ENCODE measurements around the gene KANSL1.

Gene KANSL1

GRCh38 chr17:46169913-46170638 lies 23.2 kb downstream of the KANSL1 start:
- in situ Hi-C loops (cut with HindIII; ENCODE audit: low sequenced_read_pairs) = no loop called here

DNA sequence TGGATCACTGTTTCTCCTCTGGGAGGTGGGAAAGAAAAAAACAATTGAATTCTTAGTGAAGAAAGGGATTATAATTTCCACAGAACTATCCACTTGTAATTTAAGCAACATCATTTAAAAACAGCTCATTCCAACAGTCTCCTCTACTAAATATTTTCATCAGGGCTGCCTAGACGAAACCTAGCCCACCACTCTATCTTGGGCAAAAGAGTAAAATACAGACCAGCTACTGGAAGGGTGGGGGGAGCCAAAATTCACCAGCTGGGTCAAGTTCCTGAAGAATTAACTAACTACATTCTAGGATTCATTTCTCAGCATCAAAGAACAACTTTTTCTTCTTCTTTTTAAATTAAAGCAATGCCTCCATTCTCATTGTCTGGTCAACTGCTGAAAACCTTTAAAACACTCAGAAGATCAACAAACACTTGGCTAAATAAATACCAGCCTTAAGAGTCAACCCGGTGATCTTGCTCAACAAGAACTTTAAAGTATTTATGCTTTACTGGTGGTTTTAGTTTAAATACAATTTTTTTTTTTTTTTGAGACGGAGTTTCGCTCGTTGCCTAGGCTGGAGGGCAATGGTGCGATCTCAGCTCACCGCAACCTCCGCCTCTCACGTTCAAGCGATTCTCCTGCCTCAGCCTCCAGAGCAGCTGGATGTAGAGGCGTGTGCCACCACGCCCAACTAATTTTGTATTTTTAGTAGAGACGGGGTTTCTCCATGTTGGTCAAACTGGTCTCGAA lies 25.2 kb downstream of the KANSL1 start:
- in situ Hi-C loops (cut with HindIII; ENCODE audit: low sequenced_read_pairs) = no loop called here

- in situ Hi-C loops (cut with HindIII; ENCODE audit: low sequenced_read_pairs) = no loop called here
Measured at GRCh38 chr17:46167267-46167666, 26.0 kb downstream of the KANSL1 start.

DNA sequence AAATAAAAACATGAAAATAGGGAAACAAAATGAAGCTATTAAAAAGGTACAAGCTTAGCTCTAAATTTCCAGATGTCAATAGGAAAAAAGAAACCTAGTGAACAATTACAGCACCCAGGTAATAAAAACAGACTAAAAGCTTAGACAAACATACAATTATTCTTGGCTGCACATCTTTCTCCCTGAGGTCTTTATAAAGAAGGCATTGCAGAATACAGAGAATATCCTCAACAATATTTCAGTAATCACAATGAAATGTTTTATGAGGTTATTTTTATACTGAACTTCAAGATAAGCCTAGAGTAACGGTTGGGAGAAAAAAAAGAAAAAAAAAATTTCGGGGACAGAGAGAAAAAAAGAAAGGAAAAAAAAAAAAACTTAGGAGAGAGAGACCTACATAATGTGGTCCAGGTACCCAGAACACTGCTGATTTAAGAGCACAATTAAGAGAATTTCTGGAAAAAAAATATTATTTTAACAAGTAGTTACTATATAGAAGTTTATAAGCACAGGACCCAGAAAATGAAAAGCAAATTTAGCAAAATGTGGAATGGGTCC lies 26.5 kb downstream of the KANSL1 start:
- in situ Hi-C loops (cut with HindIII; ENCODE audit: low sequenced_read_pairs) = no loop called here

DNA sequence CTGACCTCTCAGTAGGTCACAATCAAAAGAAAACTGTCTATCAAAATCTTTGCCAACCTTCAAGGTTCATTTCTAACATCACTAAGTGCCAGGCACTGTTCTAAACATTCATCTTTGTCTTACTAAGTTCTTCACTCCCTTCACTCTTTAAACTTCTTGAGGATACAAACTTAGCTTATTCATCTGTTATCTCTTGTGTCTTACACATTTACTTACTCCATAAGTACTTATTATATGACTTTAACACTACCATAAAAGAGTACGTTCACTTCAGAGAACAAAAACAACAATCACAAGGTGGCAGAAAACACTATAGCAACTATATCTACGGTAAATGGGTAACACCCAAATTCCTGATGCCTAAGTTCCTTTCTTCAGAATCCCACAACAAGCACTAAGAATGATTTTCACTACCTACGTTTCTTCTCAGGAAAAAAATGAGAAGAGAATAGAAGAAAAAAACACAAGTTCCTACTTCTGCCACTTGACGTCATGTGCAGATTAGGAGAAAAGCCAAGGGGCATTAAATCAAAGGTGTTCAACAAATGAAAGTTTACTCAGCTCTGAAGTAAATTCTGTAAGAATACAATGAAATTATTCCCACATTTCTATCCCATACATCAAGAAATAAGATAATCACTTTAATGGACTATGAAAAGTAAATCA lies 29.2 kb downstream of the KANSL1 start:
- in situ Hi-C loops (cut with HindIII; ENCODE audit: low sequenced_read_pairs) = no loop called here

DNA sequence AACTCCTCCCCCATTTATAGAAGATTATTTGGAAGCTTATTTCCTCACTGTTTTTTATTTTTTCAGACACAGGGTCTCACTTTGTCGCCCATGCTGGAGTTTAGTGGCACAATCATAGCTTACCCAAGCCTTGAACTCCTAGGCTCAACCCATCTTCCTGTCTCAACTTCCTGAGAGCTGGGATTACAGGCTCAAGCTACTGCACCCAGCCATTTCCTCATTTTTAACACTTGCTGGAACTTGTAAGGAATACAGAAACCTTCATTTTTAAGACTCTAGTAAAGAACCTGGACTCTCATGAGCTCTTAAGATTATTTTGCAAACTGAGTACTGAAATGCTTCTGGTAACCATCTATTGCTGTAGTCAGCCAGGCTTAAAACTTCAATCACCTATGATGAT lies 29.9 kb downstream of the KANSL1 start:
- in situ Hi-C loops (cut with HindIII; ENCODE audit: low sequenced_read_pairs) = no loop called here

- in situ Hi-C loops (cut with HindIII; ENCODE audit: low sequenced_read_pairs) = no loop called here
Measured at GRCh38 chr17:46162866-46163265, 30.4 kb downstream of the KANSL1 start.

- in situ Hi-C loops (cut with HindIII; ENCODE audit: low sequenced_read_pairs) = no loop called here
Measured at GRCh38 chr17:46160169-46160568, 33.1 kb downstream of the KANSL1 start.

DNA sequence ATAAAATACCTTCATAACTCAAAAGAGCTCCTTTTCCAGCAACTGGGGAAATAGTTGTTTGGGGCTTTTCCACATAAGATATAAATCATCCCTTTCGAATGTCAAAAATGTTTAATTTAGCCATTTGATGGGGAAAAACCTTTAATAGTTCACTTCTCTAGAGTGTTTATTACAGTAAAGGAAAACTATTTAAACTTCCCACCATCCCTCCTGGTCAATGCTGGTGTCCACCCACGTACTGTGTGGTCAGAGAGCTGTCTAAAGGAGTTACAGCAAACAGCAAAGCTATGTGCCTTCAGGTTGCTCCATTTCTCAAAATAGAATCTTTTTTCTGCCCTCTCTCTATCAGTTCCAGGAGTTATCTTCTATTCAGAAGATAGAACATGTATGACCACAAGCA lies 33.5 kb downstream of the KANSL1 start:
- in situ Hi-C loops (cut with HindIII; ENCODE audit: low sequenced_read_pairs) = no loop called here

DNA sequence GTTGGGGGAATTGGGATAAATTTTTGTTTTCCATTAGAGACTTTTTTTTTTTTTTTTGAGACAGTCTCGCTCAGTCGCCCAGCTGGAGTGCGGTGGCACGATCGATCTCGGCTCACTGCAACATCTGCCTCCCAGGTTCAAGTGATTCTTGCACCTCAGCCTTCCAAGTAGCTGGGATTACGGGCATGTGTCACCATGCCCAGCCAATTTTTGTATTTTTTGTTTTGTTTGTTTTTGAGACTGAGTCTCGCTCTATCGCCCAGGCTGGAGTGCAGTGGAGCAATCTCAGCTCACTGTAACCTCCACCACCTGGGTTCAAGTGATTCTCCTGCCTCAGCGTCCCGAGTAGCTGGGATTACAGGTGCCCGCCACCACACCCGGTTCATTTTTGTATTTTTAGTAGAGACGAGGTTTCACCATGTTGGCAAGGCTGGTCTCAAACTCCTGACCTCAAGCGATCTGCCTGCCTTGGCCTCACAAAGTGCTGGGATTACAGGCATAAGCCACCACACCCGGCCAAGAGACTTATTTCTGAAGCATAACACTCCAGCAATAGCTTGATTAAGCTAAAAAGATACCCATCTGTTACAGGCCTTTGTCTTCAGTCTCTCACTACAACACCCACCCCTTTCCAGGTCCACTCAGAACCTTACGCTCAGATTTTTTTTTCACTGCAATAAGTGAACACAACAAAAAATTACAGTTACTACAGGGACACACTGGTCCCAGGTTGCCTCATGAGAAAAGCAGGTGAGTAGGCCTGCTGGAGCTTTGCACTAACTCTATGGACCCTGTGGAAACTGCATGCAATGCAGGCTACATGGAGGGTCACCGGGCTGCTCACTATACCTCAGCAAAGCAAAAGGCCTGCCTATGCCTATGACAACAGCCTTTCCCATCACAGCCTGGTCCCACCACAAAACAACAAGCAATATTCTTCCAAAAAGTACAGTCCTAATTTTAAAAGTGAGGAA lies 34.6 kb downstream of the KANSL1 start:
- in situ Hi-C loops (cut with HindIII; ENCODE audit: low sequenced_read_pairs) = no loop called here

DNA sequence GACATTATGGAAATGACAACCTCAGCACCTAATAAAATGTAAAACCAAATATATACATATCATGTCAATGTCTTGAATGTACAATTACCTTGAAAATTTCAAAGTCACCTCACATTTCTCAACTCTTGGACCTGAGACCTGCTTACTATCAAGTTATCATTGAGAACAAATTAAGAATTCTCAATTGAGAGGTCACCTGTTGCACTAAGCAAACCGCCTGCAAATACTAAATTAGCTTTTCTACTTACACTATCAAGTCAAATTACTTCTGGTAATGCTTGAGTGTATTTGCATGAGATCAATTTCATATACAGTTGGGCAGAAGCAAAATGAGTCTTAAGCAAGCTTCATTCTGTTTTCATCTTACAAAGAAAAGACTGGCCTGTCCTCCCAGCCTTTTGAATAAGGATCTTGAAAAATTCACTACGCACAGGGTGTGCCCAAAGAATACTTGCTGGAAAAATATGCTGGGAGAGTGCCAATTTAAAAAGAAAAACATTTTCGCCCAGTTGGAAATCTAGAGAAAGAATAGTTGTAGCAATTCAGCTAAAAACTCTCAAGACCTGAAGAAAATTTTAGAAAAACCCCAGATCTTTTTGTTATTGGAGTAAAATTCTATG lies 35.7 kb downstream of the KANSL1 start:
- in situ Hi-C loops (cut with HindIII; ENCODE audit: low sequenced_read_pairs) = no loop called here

DNA sequence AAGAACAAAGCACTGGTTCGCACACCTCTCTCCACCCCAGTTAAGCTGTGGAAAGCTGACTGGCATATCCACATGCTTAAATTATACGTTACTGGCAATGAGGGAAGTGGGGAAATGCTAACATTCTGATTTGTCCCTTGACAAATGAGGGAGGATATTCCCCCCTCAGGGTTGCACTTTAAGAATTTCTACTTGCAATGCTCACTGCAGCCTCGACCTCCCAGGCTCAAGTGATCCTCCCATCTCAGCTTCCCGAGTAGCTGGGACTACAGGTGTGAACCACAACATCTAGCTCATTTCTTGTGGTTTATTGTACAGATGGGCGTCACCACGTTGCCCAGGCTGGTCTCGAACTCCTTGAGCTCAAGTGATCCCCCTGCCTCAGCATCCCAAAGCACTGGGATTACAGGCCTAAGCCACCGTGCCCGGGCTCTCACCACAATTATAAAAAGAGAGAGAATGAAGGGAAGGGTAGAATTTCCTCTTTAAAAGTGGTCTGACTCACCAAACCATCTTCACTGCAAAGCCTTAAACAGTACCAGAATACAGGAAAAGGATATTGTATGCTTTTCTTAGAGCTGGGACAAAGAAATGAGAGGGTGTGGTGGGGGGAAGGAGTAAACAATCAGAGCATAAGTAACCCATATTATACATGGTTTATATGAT lies 38.9 kb downstream of the KANSL1 start:
- in situ Hi-C loops (cut with HindIII; ENCODE audit: low sequenced_read_pairs) = no loop called here

DNA sequence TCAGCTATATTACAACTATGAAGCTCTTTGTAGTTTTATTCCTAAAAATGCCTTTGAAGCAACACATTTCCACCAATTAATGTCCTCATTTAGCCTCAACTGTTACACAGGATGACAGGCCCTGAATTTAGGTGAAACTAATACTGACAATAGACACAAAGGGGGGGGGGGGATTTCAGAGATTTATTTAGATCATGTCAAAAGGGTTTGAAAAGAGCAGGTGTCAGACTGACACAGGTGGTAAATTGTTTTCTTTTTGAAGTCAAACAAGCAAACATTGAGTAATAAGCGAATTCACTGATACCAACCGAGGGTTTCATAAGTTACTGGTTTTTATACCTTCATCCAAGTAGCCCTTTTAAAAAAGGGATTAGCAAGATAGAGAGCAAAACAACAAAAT lies 40.8 kb downstream of the KANSL1 start:
- in situ Hi-C loops (cut with HindIII; ENCODE audit: low sequenced_read_pairs) = no loop called here

- in situ Hi-C loops (cut with HindIII; ENCODE audit: low sequenced_read_pairs) = no loop called here
Measured at GRCh38 chr17:46151762-46152161, 41.5 kb downstream of the KANSL1 start.

DNA sequence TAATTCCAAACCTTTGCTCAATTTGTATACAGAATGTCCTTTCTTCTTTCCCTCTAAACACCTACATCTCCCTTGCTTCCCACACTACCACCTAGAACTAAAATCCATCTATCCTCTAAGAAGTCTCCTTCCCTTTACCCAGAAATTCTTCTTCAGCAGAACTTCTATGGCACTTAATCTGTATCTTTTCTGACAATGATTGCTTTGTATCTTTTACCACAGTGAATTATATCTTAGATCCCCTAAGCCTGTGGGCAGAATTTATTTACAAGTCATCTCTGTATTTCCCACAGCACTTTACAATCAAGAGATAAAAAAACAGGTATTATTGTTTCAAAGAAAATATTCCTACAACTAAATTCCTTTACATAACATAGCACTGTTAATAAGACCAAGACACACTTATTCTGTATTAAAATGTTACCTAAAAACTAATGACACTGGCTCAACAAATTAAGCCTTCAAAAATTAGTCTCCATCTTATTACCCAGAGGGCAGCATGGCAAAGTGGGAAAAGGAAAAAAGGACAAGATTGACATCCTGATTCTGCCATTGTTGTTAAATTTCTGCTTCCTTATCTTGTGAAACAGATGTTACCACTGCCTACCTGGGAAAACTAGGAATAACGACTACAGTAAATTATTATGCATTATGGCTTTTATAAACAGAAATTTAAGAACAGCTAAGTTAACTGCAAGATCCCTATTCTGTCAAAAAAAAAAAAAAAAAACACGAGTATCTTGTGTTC lies 42.8 kb downstream of the KANSL1 start:
- in situ Hi-C loops (cut with HindIII; ENCODE audit: low sequenced_read_pairs) = no loop called here

GRCh38 chr17:46148247-46148646 lies 45.0 kb downstream of the KANSL1 start:
- in situ Hi-C loops (cut with HindIII; ENCODE audit: low sequenced_read_pairs) = no loop called here

- in situ Hi-C loops (cut with HindIII; ENCODE audit: low sequenced_read_pairs) = no loop called here
Measured at GRCh38 chr17:46147296-46147695, 45.9 kb downstream of the KANSL1 start.

DNA sequence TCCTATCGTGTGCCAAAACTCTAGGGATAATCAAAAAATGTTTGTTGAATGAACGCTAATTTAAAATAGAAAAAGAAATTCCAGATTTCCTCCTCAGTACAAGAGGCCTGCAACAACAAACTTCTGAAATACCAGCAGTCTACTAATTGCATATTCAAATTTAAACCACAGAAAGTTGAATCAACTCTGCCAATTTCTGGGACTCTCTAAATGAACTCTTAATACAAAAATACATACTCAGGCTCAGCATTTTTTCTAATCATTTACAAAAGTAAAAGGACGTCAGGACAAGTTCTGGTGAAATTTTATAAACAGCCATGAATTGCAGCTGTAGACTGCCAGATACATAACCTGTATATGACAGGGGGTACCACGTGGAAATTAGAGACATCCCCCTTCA lies 49.0 kb downstream of the KANSL1 start:
- in situ Hi-C loops (cut with HindIII; ENCODE audit: low sequenced_read_pairs) = no loop called here

GRCh38 chr17:46143827-46144236 lies 49.4 kb downstream of the KANSL1 start:
- in situ Hi-C loops (cut with HindIII; ENCODE audit: low sequenced_read_pairs) = no loop called here
